PC-9 (cell line): ENCODE measurements around the gene ASTN2.

Source experiments
- CTCF ChIP-seq: fragments of 200-600 bp; sonication (generic); conservative IDR thresholded peaks from 2 replicates; pipeline ENCODE4 v1.6.1; 2017; ENCODE audit warnings: mixed run types, antibody characterized with exemption, mild to moderate bottlenecking, moderate library complexity
- EZH2 ChIP-seq: fragments of 200-600 bp; sonication (generic); IDR thresholded peaks from 2 replicates; pipeline ENCODE4 v1.8.0; 2017; ENCODE audit warnings: antibody characterized with exemption, low read depth

- TF ChIP-seq CTCF (no peak), EZH2 (no peak)
Measured at GRCh38 chr9:116897201-116897600, 517.7 kb downstream of the ASTN2 start.
